Tibial nerve (tissue), 4 donors: Measurements from ENCODE around the gene LRG1.

ENCODE experiments used
- CTCF ChIP-seq, 5 experiments: fragments of 200-600 bp in 3 of 5; fragments of 450-650 bp in 2 of 5; sonication (generic) in 3 of 5; IDR thresholded peaks; one replicate each; pipeline ENCODE4 v1.5.1; 2016 to 2019; ENCODE audit warnings: antibody characterized with exemption in 5 of 5, mild to moderate bottlenecking in 3 of 5, moderate library complexity in 2 of 5
- EP300 ChIP-seq, 2 donors: sonication (generic); formaldehyde crosslinking; IDR thresholded peaks; one replicate each; pipeline ENCODE4 v1.6.1; 2017; ENCODE audit warnings: antibody characterized with exemption in 2 of 2, mild to moderate bottlenecking in 1 of 2
- POLR2A ChIP-seq, 2 donors: fragments of 450-650 bp; IDR thresholded peaks; one replicate each; pipeline ENCODE4 v1.6.1; 2017; ENCODE audit warnings: antibody characterized with exemption in 2 of 2, mild to moderate bottlenecking in 2 of 2, moderate library complexity in 2 of 2

GRCh38 chr19:4552525-4552819, 12.6 kb upstream of the LRG1 start:
- TF ChIP-seq CTCF (IDR thresholded peaks at IDR 0.05) (no peak), EP300 (IDR thresholded peaks at IDR 0.05) (no peak), POLR2A (IDR thresholded peaks at IDR 0.05) (no peak)
